HL-60/S4 treated with retinoic acid at 250 ng/mL for 4 days and 3 days (cell line): ENCODE data around the gene DLG3.
"Not testable (repeated sequence)": the region's sequence is repeated elsewhere in the genome, so short reads cannot be mapped to it uniquely, and the experiment has no call there.

Experiments used
- in situ Hi-C: fragments of 300-500 bp; cut with MboI; formaldehyde crosslinking; loops from 2 replicates; pipeline ENCODE4 v1.7.0; 2022; ENCODE audit warnings: low sequenced_read_pairs

The DLG3 gene

DNA sequence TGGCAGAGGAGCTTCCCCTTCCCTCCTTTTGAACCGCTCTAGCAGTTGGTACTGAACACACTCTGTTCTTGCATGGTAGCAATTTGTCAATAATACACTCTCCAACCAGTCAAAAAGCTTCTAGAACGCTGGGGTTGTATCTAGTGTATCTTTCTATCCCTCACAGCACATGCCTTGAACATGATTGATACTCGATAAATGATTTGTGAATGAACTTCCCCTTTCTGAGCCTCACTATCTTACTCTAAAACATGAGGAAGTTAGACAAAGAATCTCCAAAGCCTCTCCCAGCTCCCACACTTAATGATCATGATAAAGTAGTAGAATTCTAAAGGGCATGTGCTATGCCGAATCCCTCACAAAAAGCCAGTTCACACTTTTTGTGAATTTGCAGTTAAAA is 64.4 kb downstream of the DLG3 start:
- in situ Hi-C loops: no loop called here

DNA sequence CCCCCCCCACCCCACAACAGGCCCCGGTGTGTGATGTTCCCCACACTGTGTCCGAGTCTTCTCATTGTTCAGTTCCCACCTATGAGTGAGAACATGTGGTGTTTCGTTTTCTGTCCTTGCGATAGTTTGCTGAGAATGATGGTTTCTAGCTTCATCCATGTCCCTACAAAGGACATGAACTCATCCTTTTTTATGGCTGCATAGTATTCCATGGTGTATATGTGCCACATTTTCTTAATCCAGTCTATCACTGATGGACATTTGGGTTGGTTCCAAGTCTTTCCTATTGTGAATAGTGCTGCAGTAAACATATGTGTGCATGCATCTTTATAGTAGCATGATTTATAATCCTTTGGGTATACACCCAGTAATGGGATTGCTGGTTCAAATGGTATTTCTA is 70.6 kb downstream of the DLG3 start:
- in situ Hi-C loops: not testable (repeated sequence)

DNA sequence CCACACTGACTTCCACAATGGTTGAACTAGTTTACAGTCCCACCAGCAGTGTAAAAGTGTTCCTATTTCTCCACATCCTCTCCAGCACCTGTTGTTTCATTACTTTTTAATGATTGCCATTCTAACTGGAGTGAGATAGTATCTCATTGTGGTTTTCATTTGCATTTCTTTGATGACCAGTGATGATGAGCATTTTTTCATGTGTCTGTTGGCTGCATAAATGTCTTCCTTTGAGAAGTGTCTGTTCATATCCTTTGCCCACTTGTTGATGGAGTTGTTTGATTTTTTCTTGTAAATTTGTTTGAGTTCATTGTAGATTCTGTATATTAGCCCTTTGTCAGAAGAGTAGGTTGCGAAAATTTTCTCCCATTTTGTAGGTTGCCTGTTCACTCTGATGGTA is 71.1 kb downstream of the DLG3 start:
- in situ Hi-C loops: not testable (repeated sequence)

DNA sequence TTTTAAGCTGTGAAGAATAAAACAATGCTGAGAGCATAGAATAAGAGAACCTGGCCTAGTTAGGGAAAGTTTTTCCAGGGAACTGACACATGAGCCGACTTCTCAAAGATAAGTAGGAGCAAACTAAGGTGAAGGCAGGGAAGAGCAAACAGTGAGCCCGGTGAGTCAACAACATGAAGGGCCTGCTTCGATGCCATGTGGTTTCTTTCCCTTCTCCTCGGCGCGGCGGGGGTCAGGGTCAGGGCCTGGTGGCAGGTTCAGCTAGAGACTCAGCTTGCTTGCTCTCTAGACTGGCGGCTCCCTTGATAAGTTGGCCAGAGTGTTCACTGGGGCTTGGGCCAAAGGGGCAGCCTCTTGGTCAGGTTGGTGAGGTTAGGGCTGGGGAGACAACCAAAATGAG is 81.1 kb downstream of the DLG3 start:
- in situ Hi-C loops: no loop called here

DNA sequence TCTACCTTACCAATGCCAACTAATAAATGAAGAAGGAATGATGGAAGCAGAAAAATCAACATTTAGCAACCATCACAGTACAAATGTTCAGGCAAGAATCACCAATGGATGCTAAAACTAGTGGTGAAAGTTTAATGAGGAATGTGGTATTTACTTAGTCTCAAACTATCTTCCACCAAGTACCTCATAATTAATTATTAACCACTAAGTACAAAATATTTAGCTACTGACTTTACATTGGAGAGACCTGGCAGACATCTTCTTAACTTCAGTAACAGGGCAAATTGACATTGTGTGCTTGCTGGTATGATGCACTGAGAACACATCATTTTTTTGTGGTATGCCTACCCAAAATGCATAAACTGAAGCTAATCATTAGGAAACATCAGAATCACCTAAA is 82.4 kb downstream of the DLG3 start:
- in situ Hi-C loops: no loop called here

DNA sequence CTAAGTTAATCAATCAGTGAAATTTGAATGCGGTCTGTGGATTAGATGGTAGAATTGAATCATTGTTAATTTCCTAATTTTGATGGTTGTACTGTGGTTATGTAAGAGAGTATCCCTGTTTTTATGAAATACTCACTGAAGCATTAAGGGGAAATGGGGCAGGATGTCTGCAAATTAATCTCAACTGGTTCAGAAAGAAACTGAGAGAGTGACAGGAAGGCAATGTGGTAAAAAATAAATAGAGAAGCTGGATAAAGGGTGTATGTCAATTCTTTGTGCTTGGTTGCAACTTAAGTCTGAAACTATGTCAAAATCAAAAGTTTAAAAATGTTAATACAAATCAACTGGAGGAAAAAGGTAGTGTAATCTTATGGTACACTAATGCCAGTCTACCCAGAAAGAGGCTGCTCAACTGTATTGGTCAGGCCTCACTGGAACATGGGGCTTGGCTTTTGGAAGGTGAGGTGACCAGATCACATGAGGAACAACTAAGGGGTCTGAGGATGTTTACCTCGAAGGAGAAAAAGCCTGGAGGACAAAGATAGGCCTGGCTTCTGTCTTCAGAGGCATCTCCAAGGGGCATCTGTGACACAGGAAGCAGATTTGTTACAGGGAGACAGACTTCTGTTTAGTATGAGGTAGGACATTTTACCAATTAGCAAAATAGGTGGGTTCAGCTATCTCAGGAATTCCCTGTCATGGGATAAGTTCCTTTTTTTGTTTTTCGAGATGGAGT is 83.1 kb downstream of the DLG3 start:
- in situ Hi-C loops: no loop called here

DNA sequence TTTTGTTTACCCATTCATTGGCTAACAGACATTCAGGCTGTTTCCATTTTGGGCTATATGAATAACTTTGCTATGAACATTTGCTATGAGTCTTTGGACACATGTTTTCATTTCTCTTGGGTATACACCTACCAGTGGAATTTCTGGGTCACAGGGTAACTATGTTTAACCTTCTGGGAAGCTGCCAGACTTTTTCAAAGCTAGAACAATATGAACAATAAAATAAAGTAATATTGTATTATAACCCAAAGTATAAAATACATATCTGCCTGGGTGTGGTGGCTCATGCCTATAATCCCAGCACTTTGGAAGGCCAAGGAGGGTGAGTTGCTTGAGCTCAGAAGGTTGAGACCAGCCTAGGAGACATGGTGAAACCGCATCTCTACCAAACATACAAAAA is 90.6 kb downstream of the DLG3 start:
- in situ Hi-C loops: no loop called here

DNA sequence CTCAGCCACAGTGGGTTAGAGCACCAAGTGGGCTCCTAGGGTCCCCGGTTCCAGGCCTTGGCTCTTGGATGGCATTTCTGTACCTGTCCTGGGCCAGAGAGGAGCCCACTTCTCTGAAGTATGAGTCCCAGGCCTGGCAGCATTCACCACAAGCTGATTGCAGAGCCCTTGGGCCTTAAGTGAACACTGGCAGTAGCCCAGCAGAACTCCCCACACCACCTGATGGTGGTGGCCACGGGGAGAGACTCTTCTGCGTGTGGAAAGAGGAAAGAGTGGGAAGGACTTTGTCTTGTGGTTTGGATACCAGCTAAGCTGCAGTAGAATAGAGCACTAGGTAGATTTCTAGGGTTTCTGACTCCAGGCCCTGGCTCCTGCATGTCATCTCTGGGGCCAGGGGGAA is 104.8 kb downstream of the DLG3 start:
- in situ Hi-C loops: no loop called here

DNA sequence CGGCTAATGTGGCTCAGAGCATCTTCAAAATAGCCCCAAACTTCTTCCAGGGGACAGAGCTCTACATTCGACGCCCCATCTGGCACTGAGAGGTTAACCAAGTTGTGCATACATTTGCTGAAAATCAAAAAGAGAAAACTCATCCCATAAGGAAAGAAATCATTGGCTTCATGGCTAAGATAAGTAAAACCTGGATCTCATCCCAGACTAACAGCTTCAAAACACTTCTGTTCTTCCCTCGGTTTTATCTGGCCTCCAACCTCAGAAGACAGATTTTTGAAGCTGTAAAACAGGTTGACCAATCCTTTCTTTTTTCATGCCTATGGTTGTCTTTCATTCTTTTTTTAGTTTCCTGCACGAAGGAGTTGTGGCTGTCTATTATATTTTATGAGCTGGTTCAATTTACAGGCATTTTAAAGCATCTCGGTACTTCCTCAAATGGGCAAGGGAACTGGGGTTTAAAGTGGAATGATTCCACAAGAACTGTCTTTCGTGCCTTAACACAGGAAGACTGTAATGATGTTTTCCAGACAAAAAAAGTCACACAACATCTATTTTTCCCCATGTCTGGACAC is 107.6 kb downstream of the DLG3 start:
- in situ Hi-C loops: no loop called here

DNA sequence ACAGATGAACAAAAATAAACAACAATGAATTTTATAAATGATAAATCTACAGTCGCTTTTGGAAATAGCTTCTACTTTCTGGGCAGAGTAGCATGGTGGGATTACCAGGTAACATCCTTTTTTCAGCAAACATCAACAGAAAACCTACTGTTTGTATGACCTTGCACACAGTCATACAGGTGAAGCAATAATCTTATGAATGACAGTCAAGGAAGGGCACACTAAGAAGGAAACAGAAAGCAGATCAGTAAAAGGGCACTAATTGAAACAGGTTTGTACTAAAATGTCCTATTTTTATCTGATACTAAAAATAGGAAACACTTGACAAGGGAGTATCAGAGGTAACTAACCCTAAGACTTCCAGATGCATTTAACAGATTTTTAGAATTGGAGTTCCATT is 108.9 kb downstream of the DLG3 start:
- in situ Hi-C loops: no loop called here

DNA sequence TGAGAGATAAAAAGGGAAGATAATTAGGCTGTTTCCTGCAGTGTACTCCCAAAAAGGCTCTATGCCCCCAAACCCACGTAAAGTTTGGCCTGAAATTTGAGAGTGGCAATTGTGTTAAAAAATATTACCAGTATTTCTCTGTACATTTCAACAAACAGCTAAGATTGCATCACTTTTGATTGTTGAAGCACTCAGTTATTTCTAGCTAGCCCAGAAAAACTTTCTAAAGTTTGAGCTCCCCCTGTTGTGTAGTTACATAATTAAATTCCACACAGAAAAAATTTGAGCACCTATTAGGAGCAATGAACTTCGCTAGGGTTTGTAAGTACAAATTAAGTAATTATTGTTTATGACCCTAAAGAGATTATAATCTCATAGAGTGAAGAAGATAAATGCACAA is 109.4 kb downstream of the DLG3 start:
- in situ Hi-C loops: no loop called here

DNA sequence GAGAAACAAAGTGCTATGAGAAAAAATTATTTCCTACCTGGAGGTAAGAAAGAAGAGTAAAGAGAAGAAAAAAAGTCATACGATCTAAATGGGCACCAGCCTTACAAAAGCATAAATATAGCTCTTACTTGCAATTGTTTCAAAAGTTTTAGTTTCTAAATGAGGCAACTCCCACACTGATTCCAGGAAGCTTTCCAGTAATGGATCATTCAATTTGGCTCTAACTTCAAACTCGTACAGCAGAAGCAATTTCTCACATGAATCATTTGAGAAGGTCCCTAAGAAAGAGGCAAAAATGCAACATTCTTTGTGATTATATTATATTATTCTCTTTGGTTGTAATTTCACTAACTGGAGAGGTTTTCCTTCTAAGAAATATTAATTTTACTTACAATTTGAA is 109.9 kb downstream of the DLG3 start:
- in situ Hi-C loops: no loop called here

DNA sequence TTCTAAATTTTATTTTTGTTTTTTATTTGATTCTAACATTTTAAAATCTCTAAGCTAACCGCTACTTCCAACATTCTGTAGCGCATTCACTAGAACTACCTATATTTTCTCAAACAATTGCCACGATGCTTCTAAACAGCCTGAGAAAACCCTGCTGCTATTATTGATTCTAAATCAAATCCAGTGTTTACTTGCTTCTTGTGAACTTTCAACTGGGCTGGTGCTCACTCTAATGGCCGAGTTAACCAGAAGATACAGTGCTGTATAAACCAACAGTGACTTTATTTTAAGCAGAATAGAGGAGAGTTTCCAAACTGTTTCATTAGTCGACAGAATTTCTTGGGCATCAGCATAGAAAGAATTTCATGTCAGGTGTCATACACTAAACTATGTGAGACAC is 110.3 kb downstream of the DLG3 start:
- in situ Hi-C loops: no loop called here
